Stimulated activated CD4-positive, alpha-beta T cell treated with anti-CD3 and anti-CD28 coated beads, Interleukin-15, amount 100 ng/mL, for 48 hours (primary cell): ENCODE data around the gene RCOR1.
"Not testable (repeated sequence)": the region's sequence is repeated elsewhere in the genome, so short reads cannot be mapped to it uniquely, and the experiment has no call there.

Experiments used
- DNase-seq, 2 donors: peaks; one replicate each; pipeline ENCODE4 v3.0.0-alpha.2; 2020; ENCODE audit warnings: low read depth in 2 of 2

The RCOR1 gene

DNA sequence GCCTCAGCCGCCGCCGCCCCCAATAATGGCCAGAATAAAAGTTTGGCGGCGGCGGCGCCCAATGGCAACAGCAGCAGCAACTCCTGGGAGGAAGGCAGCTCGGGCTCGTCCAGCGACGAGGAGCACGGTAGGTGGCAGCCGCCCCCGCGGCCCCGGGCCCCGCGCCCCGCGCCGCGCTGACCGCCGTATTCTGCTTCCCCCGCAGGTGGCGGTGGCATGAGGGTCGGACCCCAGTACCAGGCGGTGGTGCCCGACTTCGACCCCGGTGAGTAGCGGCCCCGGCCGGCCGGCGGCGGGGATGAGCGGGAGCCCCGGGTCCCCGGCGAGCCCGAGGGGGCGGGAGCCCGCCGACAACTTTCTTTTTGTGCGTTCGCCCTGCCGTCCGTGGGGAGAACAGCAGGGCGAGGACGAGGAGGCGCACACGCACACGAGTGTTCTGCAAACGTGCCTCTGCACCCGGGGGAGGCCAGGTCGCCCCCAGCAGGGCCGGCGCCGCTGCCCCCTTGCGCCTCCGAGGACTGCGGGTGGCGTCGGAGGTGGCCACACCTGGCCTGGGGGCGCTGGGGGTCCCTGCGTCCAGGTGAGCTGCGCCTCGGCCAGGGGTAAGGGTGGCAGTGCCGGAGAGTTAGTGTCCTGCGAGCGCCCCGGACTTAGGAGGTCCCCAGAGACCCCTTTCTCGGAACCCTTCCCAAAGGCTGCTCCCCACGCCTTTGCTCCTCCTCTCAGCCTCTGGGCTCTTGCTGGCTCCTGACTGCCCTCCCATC, 794 bp downstream of the RCOR1 start:
- DNase-seq = peak; percentile 34 to 38

DNA sequence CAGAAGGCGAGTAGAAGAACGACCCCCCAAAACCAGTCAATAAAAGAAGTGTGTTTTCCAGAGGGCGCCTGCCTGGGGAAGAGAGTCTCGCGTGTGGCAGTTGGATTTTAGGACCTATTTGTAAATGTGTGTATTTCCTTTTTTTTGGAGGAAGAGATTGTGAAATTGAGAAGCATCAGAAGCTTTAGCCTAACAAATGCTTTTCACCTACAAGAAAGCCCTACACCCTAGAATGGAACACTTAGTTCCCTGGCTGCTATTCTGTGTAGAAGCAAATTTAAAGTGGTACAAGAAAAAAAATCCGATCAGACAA, 1.3 kb downstream of the RCOR1 start:
- no peak for DNase-seq

DNA sequence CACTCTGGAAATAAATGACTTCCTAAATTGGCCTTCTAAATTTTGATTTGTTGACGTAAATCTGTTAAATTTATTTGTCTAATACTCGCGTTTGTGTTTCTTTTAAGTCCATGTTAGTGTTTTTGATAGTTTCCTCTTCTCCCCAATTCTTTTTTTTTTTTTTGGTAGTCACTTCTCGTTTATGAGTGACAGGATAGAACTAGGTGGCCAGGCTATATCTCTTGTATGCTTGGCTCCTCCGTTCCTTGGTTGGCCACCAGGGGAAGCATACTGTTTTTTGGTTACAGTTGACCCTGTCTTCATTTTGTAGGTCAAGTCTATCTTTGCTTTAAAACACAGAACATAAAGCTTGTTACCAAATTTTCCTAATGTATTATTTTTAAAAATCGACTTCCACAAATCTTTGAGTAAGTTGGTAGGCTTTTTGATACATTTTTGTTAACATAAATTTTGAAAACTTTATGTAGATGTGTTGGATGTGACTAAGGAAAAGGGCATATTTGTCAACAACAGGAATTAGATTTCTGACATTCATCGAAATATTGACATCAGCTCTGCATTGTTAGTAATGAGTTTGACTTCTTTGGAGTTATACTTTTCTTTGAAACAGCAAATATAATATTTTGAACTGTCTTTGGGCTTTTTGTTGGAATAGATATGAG, 2.2 kb downstream of the RCOR1 start:
- DNase-seq = peak; percentile 40 to 61

DNA sequence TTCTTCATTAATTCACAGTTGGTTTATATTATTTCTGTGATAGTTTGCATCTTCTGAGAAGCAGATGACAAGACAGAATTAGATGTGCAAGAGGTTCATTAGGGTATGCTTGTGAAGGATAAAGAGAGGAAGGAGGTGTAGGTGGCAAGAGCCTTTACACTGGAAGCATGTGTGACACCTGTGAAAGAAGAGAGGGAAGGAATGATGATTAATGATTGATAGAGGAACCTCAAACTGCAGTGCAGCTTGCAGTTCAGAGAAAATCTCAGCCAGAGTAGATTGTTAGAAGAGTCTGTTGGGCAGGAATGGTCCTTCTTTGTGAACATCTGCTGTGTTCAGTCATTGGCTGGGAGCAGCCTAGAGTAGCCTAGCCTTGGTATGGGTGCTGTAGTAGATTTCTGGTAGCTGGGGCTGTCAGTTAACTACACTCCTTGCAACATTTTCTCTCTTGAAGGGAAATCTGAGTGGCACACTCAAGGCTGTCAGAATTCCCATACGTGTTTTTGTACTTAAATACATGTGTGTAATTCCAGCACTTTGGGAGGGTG, 9.0 kb downstream of the RCOR1 start:
- no peak for DNase-seq

DNA sequence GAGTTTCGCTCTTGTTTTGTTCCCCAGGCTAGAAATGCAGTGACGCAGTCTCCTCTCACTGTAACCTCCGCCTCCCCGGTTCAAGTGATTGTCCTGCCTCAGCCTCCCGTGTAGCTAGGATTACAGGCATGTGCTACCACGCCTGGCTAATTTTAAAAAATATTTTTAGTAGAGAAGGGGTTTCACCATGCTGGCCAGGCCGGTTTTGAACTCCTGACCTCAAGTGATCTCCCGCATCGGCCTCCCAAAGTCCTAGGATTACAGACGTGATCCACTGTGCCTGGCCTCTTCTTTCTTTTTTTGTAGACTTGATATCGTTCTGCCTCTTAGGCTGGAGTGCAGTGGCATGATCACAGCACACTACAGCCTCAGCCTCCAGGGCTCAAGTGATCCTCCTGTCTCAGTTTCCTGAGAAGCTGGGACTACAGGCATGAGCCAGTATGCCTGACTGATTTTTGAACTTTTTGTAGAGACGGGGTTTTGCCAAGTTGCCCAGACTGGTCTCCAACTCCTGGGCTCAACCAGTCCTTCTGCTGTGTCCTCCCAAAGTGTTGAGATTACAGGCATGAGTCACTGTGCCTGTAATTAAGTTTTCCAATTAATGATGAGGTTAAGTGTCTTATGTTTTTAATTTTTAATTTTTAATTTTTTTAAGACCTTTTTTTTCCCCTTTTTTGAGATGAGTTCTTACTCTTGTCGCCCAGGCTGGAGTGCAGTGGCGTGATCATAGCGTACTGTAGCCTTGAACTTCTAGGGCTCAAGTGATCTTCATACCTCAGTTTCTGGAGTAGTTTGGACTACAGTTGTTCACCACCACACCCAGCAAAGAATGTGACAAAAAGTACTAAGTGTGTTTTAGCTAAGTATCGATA, 10.2 kb downstream of the RCOR1 start:
- DNase-seq = no peak

DNA sequence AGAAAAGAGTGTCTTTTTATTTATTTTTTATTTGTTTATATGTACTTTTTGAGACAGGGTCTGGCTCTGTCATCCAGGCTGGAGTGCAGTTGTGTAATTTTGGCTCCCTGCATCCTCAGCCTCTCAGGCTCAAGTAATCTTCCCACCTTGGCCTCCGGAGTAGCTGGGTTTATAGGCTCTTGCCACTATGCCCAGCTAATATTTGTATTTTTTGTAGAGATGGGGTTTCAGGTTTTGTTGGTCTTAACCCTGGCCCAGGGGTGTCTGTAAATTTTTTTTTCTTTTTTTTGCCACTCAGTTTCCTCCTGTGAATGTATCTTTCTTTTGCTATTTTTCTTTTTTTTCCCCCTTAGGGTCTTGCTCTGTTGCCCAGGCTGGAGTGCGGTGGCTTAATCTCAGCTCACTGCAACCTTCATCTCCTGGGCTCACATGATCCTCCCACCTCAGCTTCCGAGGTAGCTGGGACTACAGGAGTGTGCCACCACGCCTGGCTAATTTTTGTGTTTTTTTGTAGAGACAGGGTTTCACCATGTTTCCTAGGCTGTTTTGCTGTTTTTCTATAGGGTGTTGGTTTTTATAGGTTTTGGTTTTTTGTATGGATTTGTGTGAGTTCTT, 11.0 kb downstream of the RCOR1 start:
- no peak for DNase-seq

DNA sequence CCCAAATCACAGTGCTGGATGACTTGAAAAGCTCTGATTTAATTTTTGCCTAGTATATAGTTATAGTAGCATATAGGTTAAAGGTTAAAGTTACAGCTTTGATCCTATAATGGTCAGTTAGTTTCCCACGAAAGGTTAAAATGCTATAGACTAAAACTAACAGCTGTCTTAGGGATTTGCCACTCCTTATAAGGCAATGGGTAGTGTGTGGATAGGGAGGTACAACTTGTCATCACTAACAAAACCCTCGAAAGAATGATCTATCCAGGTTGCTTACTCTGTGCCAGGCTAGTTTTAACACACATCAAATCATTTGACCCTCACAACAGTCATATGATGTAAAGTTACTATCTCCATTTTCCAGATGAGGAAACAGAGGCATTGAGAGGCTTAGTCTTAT, 11.7 kb downstream of the RCOR1 start:
- no peak for DNase-seq

DNA sequence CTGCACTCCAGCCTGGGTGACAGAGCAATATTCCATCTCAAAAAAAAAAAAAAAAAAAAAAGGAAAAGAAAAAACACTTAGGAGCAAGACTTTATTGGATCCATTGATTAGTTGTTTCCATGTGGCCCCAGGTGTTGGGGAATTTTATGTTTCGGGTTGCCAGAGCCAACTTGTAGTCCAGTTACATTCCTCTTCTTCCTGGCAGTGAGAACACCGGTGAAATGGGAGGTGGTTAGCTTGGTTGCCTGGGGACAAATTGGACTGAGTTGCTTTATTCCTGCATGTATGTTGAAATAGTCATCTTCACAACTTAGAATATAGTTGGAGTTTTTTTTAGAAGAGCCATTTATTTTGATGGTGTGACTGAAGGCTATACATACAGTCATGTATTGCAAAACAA, 12.6 kb downstream of the RCOR1 start:
- no peak for DNase-seq

DNA sequence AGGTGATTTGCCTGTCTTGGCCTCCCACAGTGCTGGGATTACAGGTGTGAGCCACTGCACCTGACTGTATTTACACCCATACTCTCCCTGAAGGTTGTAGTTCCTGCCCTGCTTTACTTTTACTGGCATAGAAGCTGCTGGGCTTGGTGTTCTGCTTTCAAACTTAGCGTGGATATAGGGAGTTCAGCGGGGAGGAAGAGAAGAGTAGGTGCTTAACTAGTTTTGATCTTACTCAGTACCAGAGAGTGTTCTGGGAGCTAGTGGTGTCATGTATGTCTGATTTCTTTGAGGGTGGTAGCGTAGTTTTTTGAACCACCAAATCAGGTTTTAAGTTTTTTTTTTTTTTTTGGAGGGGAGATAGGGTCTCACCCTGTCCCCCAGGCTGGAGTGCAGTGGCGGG, 13.8 kb downstream of the RCOR1 start:
- no peak for DNase-seq

DNA sequence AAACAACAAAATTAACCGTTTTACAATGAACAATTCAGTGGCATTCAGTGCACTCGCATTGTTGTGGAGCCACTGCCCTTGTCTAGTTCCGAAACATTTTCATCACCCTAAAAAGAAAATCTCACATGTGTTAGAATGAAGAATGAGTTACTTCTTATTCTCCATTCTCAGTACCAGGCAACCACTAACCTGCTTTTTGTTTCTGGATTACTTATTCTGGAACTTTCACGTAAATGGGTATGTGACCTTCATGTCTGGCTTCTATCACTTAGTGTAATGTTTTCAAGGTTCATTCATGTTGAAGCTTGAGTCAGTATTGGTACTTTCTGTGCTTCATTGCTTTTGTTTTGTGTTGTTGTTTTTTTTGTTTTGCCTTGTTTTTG, 15.6 kb downstream of the RCOR1 start:
- DNase-seq = no peak

DNA sequence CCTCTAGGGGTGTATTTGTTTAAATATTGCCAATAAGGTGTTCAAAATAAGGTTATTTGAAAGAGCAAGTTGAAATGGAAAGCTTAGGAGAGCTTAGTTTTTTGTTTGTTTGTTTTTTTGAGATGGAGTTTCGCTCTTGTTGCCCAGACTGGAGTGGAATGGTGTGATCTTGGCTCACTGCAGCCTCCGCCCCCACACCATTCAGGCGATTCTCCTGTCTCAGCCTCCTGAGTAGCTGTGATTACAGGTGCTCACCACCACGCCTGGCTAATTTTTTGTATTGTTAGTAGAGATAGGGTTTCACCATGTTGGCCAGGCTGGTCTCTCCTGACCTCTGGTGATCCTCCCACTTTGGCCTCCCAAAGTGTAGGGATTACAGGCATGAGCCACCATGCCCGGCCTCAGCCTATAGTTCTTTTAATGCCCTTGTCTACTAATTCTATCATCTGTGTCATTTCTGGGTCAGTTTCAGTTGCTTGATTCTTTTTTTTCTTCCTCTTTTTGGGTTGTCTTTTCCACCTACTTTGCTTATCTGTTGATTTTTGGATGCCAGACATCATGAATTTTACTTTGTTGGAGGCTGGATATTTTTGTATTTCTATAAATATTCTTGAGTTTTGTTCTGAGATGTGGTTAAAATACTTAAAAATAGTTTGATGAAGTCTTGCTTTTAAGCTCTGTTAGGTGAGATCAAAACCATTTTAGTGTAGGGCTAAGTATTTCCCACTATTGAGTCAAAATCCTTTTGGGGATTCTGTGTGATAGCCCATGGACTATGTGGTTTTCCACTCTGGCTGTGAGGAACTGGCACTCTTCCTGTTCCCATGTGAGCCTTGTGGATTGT, 18.7 kb downstream of the RCOR1 start:
- DNase-seq = no peak

DNA sequence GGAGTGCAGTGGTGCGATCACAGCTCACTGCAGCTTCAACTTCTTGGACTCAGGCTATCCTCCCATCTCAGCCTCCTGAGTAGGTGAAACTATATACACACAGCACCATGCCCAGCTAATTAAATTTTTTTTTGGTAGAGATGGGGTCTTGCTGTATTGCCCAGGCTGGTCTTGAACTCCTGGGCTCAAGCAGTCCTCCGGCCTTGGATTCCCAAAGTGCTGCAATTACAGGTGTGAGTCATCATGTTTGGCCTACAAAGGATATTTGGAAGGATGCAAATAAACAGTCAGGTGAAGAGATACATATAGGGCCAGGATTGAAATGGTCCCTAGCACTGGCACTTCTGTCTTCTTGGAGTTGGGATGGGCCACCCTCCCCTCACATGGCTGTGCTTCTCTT, 23.9 kb downstream of the RCOR1 start:
- DNase-seq = no peak

DNA sequence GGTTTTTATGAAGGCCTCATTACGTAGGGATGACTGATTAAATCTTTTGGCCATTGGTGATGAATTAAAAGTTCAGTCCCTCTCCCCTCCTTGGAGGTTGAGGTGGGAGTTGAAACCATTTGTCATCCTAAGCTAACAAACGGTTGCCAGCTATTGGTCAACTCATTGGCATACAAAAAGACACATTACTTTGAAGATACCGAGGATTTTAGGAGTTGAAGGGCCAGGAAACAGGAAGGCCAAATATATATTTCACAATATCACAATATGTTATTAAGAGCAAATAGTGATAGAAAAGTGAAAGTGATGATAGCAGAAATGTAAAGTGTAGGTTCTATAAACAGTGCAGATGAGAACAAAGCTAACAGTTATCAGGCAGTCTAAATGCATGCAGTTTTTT, 24.4 kb downstream of the RCOR1 start:
- DNase-seq = no peak

DNA sequence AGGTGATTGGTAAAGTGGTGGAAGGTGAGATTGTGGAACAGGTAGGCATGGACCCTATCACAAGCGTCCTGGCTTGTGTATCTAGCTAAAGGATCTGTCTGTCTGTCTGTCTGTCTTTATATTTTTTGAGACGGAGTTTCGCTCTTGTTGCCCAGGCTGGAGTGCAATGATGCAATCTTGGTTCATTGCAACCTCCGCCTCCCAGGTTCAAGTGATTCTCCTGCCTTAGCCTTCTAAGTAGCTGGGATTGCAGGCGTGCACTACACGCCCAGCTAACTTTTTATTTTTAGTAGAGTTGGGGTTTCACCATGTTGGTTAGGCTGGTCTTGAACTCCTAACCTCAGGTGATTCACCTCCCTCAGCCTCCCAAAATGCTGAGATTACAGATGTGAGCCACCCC, 26.6 kb downstream of the RCOR1 start:
- not testable (repeated sequence) for DNase-seq

DNA sequence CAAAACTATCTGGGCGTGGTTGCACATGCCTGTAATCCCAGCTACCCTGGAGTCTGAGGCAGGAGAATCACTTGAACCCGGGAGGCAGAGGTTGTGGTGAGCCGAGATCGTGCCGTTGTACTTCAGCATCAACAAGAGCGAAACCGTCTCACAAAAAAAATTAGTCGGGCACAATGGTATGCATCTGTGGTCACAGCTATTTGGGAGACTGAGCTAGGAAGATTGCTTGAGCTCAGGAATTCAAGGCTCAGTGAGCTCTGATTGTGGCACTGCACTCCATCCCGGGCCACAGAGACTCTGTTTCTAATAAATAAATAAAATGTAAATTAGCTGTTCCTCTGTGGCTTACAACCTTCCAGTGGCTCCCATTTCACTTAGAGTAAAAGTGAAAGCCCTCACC, 28.0 kb downstream of the RCOR1 start:
- DNase-seq = no peak

DNA sequence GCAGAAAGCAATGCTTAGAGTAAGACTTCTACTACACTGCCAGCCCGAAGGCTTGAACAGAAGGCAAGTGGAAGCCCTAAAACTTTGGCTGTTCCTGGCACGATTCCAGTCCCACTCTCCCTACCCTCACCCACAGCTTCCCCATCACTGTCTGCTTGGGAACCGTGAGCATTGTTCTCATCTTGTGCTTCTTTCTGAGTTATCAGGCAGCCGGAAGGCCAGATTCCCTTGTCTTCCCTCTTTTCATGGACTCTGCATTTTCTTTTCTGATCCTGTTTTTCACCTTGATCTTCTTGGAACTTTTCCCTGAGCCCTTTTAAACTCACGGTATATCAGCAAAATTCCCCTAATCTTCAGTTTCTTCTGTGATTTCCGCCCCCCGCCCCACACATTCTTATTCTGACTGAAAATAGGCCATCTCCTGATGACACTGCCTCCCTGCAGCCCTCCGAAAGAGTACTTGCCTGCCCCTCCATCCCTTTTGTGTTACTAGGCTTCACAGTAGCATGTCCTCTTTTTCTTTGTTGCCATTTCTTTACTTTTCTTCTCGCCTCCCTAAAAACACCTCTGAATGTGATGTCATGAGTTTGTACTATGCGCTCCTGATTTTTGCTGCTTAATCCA, 29.9 kb downstream of the RCOR1 start:
- DNase-seq = no peak

DNA sequence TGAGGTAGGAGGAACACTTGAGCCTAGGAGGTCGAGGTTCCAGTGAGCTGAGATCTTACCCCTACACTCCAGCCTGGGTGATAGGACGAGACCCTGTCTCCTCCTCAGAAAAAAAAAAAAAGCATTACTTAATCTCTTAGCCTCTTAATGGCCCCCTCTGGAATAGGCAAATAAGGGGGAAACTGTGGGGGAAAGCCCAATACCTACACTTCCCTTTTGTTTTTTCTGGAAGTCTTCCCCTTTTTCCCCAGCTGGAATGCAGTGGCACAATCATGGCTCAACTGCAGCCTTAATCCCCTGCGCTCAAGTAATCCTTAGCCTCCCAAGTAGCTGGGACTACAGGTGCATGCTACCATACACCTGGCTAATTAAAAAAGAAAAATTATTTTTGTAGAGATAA, 32.2 kb downstream of the RCOR1 start:
- DNase-seq = no peak

DNA sequence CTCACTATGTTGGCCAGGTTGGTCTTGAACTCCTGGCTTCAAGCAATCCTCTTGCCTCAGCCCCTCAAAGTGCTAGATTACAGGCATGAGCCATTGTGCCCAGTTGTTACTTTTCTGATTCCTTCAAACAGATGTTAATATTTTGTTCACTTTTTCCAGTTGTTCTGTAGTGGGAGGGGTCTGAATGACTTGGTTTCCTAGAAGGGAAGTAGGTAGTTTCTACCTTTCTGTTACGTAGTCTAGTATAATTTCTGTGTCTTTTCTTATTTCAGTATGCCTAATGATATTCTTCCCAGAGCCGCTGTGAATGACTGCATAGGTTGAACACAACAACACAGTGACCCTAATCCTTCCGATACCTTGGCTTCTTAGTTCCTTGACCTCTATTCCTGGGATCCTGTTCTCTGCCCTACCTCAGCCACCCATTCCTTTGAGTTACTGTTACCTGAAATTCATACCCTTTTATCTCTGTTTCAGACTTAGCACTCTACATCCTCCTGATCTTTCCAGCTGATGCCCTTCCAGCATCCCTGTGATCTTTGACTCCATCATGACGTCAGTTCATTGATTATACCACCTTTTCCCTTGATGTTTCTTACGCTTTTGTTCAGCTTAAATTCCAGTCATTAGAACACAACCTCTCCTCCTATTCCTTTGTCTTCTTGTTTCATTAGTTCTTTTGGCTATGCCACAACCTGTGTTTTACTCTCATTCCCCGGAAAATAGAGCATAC, 33.3 kb downstream of the RCOR1 start:
- DNase-seq = no peak

DNA sequence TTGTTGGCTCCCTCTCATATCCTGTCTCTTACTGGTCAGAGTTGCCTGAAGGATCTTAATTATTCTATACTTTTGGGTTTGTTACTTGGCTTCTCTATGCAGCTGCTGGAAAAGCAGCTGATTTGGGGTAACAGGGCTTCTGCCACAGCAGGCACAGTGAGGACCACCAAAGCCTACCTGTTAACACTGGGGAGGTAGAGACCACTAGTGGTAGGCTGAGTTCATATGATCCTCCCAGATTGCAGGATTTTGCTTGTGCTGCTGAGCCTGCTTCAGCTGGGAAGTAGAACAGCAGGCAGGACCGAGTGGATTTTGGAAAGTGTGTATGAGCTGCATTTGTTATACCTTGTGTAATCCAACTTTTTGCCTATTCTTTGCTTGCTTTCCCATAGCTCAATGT, 34.1 kb downstream of the RCOR1 start:
- no peak for DNase-seq

DNA sequence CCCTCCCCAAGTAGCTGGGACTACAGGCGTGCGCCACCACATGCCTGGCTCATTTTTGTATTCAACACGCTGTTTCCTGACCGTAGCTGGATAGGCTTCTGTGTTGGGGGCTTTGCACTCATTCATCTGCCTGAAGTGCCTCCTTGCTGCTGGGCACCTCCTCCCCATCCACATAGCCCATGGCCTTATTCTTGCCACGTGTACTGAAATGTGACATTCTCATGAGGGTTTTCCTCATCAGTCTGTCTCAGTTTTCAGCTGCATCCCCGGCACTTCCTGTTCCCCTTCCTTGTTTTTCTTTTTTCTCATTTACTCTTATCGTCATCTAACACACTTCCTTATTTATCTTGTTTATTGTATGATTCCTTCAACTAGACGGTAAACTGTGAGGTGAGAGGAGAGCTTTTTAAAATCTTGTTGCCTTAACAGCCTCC, 36.6 kb downstream of the RCOR1 start:
- no peak for DNase-seq
